ENCODE measurements around the gene UACA. TPM values are rescaled to one million over a fixed set of nuclear protein-coding genes. Genes with fewer than 3 reads are reported as not detected.
A peak's percentile ranks its signal among the peaks of the same experiment; 100 is the strongest.

UACA gene
- total and polyA plus RNA-seq, 2 donors from 2014 or later = 49.6 to 92.7 TPM

DNA sequence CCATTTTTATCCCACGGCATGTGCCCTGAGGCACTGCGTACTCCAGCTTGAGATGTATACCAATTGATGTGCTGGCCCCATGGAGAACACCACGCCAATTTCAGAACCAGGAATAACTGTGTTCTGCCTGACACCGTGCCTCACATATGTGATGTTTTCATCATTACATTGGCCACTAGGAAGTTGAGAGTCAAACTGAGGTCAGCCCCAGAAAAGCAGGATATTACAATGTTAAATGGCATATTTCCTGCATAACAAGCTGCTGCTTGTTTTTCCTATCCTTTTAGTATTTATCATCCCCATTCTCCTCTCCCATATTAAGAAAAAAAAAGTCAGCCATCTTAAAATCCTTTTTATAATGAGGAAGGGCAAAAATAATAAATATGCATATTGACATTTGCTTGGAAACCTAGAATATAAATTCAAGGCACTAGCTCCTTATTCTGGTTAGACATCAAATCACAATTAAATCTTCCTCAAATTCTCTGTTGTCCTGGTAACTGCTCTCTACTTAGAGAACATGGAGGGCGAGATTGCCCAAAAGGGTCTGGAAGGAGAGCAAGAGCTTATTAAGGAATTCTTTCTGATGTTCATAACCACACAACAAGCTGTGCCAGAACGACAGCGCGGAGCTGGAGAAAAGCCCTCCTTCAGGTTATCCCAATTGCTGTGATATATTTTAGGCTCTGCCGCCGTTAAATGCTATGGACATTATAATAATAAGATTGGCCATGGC, 112.6 kb downstream of the UACA start:
- H3K4me3 ChIP-seq (ENCODE audit: low read length in 3 of 3) = no peak overlapping the region
- no peak overlapping the region for H3K27ac ChIP-seq (ENCODE audit: low read depth in 2 of 2, low read length in 2 of 2)
- DNase-seq (peak in 1 of 5 donors; percentile 25), FAIRE-seq (no peak)
- TF ChIP-seq, protein P1, sequence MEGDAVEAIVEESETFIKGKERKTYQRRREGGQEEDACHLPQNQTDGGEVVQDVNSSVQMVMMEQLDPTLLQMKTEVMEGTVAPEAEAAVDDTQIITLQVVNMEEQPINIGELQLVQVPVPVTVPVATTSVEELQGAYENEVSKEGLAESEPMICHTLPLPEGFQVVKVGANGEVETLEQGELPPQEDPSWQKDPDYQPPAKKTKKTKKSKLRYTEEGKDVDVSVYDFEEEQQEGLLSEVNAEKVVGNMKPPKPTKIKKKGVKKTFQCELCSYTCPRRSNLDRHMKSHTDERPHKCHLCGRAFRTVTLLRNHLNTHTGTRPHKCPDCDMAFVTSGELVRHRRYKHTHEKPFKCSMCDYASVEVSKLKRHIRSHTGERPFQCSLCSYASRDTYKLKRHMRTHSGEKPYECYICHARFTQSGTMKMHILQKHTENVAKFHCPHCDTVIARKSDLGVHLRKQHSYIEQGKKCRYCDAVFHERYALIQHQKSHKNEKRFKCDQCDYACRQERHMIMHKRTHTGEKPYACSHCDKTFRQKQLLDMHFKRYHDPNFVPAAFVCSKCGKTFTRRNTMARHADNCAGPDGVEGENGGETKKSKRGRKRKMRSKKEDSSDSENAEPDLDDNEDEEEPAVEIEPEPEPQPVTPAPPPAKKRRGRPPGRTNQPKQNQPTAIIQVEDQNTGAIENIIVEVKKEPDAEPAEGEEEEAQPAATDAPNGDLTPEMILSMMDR (IDR thresholded peaks at IDR 0.05; ENCODE audit: borderline replicate concordance, extremely low read depth, insufficient read depth) = no peak
- H3K9me3 ChIP-seq (ENCODE audit: control insufficient read depth in 2 of 3, insufficient read depth in 1 of 3, low read length in 3 of 3) = no peaks in the 10 kb centered on the region
- intact Hi-C loops (cut with DNase I) = no loop called here
- no peak overlapping the region for H3K9ac ChIP-seq (ENCODE audit: low read length in 3 of 3)
- H3K4me1 ChIP-seq (ENCODE audit: control insufficient read depth in 2 of 3, insufficient read depth in 2 of 3, low read depth in 1 of 3, low read length in 3 of 3) = no peaks in the 10 kb centered on the region
- no peaks in the 10 kb centered on the region for H3K27me3 ChIP-seq (ENCODE audit: control insufficient read depth, insufficient read depth, low read length)
- no peaks in the 10 kb centered on the region for H3K36me3 ChIP-seq (ENCODE audit: control insufficient read depth in 2 of 3, insufficient read depth in 3 of 3, low read length in 3 of 3)

DNA sequence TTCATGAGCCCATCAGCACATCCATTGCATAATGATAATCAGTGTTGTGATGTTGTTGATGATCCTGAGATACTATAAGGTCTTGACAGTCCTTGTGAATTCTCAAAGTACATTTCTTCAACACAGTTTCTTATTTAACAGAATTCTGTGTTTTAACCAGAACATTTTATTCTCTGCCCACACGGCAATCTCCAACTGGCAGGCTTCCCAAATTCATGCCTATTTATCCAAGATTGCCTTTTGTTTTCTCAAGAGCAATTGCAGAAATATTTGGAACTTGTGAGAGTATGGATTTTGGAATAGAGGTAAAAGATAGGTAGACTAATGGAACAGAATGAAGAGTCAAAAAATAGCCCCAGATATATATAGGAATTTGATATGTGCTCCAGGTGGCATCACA, 116.0 kb downstream of the UACA start:
- TF ChIP-seq, protein P1 (IDR thresholded peaks at IDR 0.05; ENCODE audit: borderline replicate concordance, extremely low read depth, insufficient read depth) = no peak
- H3K4me1 ChIP-seq (ENCODE audit: control insufficient read depth in 2 of 3, insufficient read depth in 2 of 3, low read depth in 1 of 3, low read length in 3 of 3) = no peaks in the 10 kb centered on the region
- no peak overlapping the region for H3K9ac ChIP-seq (ENCODE audit: low read length in 3 of 3)
- H3K4me3 ChIP-seq (ENCODE audit: low read length in 3 of 3) = no peak overlapping the region
- FAIRE-seq = no peak
- no peak for DNase-seq
- H3K27me3 ChIP-seq (ENCODE audit: control insufficient read depth, insufficient read depth, low read length) = no peaks in the 10 kb centered on the region
- H3K36me3 ChIP-seq (ENCODE audit: control insufficient read depth in 2 of 3, insufficient read depth in 3 of 3, low read length in 3 of 3) = no peaks in the 10 kb centered on the region
- intact Hi-C loops (cut with DNase I) = no loop called here
- no peaks in the 10 kb centered on the region for H3K9me3 ChIP-seq (ENCODE audit: control insufficient read depth in 2 of 3, insufficient read depth in 1 of 3, low read length in 3 of 3)
- no peak overlapping the region for H3K27ac ChIP-seq (ENCODE audit: low read depth in 2 of 2, low read length in 2 of 2)

DNA sequence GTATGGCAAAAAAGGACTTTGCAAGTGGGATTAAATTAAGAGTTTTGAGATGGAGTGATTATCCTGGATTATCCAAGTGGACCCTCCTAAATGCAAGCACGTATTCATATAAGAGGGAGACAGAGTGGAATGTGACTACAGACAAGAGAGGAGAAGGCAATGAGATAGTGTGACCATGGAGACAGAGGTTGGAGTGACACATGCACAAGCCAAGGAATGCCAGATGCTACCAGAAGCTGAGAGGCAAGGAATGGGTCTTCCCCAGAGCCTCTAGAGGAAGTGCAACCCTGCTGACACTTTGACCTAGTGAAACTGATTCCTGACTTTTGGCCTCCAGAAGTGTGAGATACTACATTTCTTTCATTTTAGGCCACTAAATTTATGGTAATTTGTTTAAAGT, 117.2 kb downstream of the UACA start:
- no peaks in the 10 kb centered on the region for H3K4me1 ChIP-seq (ENCODE audit: control insufficient read depth in 2 of 3, insufficient read depth in 2 of 3, low read depth in 1 of 3, low read length in 3 of 3)
- intact Hi-C loops (cut with DNase I) = no loop called here
- no peaks in the 10 kb centered on the region for H3K9me3 ChIP-seq (ENCODE audit: control insufficient read depth in 2 of 3, insufficient read depth in 1 of 3, low read length in 3 of 3)
- H3K4me3 ChIP-seq (ENCODE audit: low read length in 3 of 3) = no peak overlapping the region
- H3K9ac ChIP-seq (ENCODE audit: low read length in 3 of 3) = no peak overlapping the region
- TF ChIP-seq, protein P1 (IDR thresholded peaks at IDR 0.05; ENCODE audit: borderline replicate concordance, extremely low read depth, insufficient read depth) = no peak
- no peak overlapping the region for H3K27ac ChIP-seq (ENCODE audit: low read depth in 2 of 2, low read length in 2 of 2)
- no peak for FAIRE-seq
- no peaks in the 10 kb centered on the region for H3K36me3 ChIP-seq (ENCODE audit: control insufficient read depth in 2 of 3, insufficient read depth in 3 of 3, low read length in 3 of 3)
- no peaks in the 10 kb centered on the region for H3K27me3 ChIP-seq (ENCODE audit: control insufficient read depth, insufficient read depth, low read length)
- DNase-seq = no peak

DNA sequence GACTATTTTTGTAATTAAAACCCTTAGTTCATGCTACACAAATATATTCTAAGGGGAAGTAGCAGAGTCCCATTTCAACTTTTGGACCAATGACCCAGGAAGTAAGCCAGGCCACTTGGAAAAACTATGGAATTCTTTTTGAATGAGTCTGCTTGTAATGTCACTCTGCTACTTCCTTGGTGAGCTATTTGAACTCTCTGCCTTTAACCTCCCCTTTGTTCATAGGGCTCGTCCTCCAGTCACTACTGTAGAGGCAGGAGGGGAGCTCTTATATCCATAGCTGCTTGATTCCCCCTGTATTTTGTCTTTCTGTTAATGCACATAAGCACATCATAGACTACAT, 119.6 kb downstream of the UACA start:
- TF ChIP-seq, protein P1 (IDR thresholded peaks at IDR 0.05; ENCODE audit: borderline replicate concordance, extremely low read depth, insufficient read depth) = no peak
- Histone ChIP-seq H3K9ac (ENCODE audit: low read length in 3 of 3) (no peak overlapping the region), H3K9me3 (ENCODE audit: control insufficient read depth in 2 of 3, insufficient read depth in 1 of 3, low read length in 3 of 3) (no peaks in the 10 kb centered on the region), H3K36me3 (ENCODE audit: control insufficient read depth in 2 of 3, insufficient read depth in 3 of 3, low read length in 3 of 3) (no peaks in the 10 kb centered on the region), H3K27me3 (ENCODE audit: control insufficient read depth, insufficient read depth, low read length) (no peaks in the 10 kb centered on the region), H3K27ac (ENCODE audit: low read depth in 2 of 2, low read length in 2 of 2) (no peak overlapping the region), H3K4me3 (ENCODE audit: low read length in 3 of 3) (no peak overlapping the region), H3K4me1 (ENCODE audit: control insufficient read depth in 2 of 3, insufficient read depth in 2 of 3, low read depth in 1 of 3, low read length in 3 of 3) (no peaks in the 10 kb centered on the region)
- DNase-seq (no peak), FAIRE-seq (no peak)
- intact Hi-C loops (cut with DNase I) = no loop called here
